ENCODE results near the gene YEATS4.

YEATS4 gene

GRCh38 chr12:69430942-69431590, 71.5 kb downstream of the YEATS4 start:
- Mint-ChIP-seq H3K4me3 (no peak overlapping the region), H3K9me3 (no peaks in the 10 kb centered on the region)

GRCh38 chr12:69431591-69432222, 72.2 kb downstream of the YEATS4 start:
- H3K4me3 Mint-ChIP-seq, result no peak overlapping the region
- H3K9me3 Mint-ChIP-seq, result no peaks in the 10 kb centered on the region
- no peaks in the 10 kb centered on the region for H3K36me3 Mint-ChIP-seq
- H3K27ac Mint-ChIP-seq, result no peak overlapping the region
- no peak for ATAC-seq
- no peak for DNase-seq (ENCODE audit: low spot score in 2 of 2)
- H3K4me1 Mint-ChIP-seq, result no peaks in the 10 kb centered on the region

More at GRCh38 chr12:69430942-69431590, 71.5 kb downstream of the YEATS4 start:
- Mint-ChIP-seq H3K4me1 (no peaks in the 10 kb centered on the region), H3K36me3 (no peaks in the 10 kb centered on the region), H3K27ac (no peak overlapping the region)
- no peak for ATAC-seq
- DNase-seq (ENCODE audit: low spot score in 2 of 2), result no peak

GRCh38 chr12:69433653-69434052, 74.1 kb downstream of the YEATS4 start:
- no peak for ATAC-seq
- Mint-ChIP-seq H3K4me3 (no peak overlapping the region), H3K27ac (no peak overlapping the region), H3K4me1 (no peaks in the 10 kb centered on the region), H3K36me3 (no peaks in the 10 kb centered on the region), H3K9me3 (no peaks in the 10 kb centered on the region)
- no peak for DNase-seq (ENCODE audit: low spot score in 2 of 2)

- no peak for ATAC-seq
- Mint-ChIP-seq H3K4me3 (no peak overlapping the region), H3K27ac (no peak overlapping the region)
Measured at GRCh38 chr12:69435644-69436043, 76.1 kb downstream of the YEATS4 start.

GRCh38 chr12:69437073-69437472, 77.5 kb downstream of the YEATS4 start:
- Mint-ChIP-seq H3K9me3 (no peaks in the 10 kb centered on the region), H3K4me1 (no peaks in the 10 kb centered on the region), H3K27ac (no peak overlapping the region), H3K36me3 (no peaks in the 10 kb centered on the region), H3K4me3 (no peak overlapping the region)
- no peak for ATAC-seq
- no peak for DNase-seq (ENCODE audit: low spot score in 2 of 2)

More at GRCh38 chr12:69435644-69436043, 76.1 kb downstream of the YEATS4 start:
- DNase-seq (ENCODE audit: low spot score in 2 of 2), result no peak
- H3K9me3 Mint-ChIP-seq, result no peaks in the 10 kb centered on the region
- no peaks in the 10 kb centered on the region for H3K36me3 Mint-ChIP-seq
- no peaks in the 10 kb centered on the region for H3K4me1 Mint-ChIP-seq

GRCh38 chr12:69438539-69438938, 79.0 kb downstream of the YEATS4 start:
- no peak for DNase-seq (ENCODE audit: low spot score in 2 of 2)
- Mint-ChIP-seq H3K9me3 (no peaks in the 10 kb centered on the region), H3K27ac (no peak overlapping the region), H3K4me1 (no peaks in the 10 kb centered on the region), H3K36me3 (no peaks in the 10 kb centered on the region), H3K4me3 (no peak overlapping the region)
- no peak for ATAC-seq

- DNase-seq (ENCODE audit: low spot score in 2 of 2) (no peak), ATAC-seq (no peak)
- H3K4me3 Mint-ChIP-seq, result no peak overlapping the region
- H3K36me3 Mint-ChIP-seq, result no peaks in the 10 kb centered on the region
- no peaks in the 10 kb centered on the region for H3K4me1 Mint-ChIP-seq
- no peak overlapping the region for H3K27ac Mint-ChIP-seq
- H3K9me3 Mint-ChIP-seq, result no peaks in the 10 kb centered on the region
Measured at GRCh38 chr12:69440016-69440415, 80.5 kb downstream of the YEATS4 start.

Measured in stimulated activated effector memory CD8-positive, alpha-beta T cell treated with anti-CD3 and anti-CD28 coated beads, Interleukin-12 subunit alpha, Interleukin-12 subunit beta, amount 100 ng/mL, for 72 hours (primary cell).